DMS79 treated with DMSO at 0.1 percent for 48 hours (cell line): Measurements from ENCODE around the gene FGD1.
"Not testable (repeated sequence)": the region's sequence is repeated elsewhere in the genome, so short reads cannot be mapped to it uniquely, and the experiment has no call there.

Experiments used
- DNase-seq: peaks from one replicate; lab custom pipeline; 2025; lab: John Stamatoyannopoulos, UW

Gene FGD1

DNA sequence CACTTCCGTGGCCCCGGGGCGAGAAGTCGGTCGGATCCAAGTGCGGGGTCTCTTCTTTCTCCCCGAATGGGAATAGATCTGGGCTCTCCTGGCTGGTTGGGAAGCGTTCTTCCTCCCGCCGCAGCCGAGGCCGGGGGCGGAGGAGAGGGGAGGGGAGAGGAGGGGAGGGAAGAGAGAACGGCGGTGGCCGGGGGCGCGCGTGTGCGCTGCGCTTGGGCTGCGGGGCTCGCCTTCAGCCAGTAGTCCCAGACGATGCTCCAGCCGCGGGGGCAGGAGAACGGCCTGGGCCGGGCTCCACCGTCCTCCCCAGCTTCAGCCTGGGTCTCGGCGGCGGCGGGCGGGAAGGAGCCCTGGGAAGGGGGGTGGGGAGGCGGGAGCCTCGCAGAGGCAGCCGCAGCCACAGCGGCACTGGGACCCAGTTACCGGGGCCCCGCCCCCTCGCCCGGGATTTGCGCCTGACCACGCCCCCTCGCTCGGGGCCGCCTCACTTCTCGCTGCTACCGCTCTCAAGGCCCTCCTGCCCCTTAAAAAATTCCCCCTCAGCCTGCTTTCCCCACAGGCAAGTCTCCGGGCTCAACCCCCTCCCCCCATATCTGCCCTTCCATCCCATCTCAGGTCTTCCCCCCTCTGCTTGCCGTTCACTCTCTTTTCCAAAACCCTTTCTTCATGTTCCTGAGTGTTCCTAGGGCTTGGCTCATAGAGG lies at the start of gene FGD1:
FGD1 (minus strand) TSS at position 421 of the 703 bp plus-strand sequence. CDS start 802 bp downstream, outside the sequence.
- peak; percentile 28 for DNase-seq

DNA sequence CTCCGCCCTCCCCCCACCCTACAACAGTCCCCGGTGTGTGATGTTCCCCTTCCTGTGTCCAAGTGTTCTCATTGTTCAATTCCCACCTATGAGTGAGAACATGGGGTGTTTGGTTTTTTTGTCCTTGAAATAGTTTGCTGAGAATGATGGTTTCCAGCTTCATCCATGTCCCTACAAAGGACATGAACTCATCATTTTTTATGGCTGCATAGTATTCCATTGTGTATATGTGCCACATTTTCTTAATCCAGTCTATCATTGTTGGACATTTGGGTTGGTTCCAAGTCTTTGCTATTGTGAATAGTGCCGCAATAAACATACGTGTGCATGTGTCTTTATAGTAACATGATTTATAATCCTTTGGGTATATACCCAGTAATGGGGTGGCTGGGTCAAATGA lies 46.2 kb upstream of the FGD1 start:
- DNase-seq, result not testable (repeated sequence)

DNA sequence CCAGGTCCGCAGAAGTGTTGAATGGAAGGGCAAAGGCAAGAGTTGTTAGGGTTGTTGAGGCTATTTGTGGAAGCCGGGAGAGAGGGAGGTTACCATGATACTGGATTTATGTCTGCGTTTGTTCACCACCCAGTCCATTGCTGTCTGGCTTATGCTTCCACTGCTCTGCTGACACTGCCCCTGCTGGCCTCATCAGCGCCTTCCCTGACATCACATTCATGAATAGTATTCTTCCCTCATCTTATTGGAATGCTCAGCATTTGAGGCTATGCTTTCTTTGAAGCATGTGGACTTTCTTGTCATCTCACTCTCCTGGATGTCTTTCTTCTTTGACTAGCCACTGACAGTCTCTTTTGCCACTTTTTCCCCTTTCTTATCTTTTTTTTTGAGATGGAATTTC lies 44.3 kb upstream of the FGD1 start:
- no peak for DNase-seq

DNA sequence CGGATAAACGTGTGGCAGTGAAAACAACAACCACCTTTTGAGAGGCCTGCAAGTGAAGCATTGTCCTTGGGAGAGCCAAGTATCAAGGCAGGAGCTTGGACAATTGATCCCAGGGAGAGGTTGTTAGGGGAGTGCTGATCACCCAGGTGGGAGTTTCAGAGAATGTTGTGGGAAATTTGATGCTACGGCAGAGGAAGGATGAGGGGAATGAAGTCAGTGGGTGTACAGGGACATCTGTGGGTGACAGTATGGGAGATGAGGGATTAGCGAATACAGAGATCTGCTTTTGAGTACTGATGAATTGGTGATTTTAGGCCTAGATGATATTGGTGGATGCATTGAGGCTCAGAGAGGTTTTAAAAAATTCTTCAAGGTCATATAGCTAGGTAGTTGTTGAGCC lies 38.2 kb upstream of the FGD1 start:
- no peak for DNase-seq

DNA sequence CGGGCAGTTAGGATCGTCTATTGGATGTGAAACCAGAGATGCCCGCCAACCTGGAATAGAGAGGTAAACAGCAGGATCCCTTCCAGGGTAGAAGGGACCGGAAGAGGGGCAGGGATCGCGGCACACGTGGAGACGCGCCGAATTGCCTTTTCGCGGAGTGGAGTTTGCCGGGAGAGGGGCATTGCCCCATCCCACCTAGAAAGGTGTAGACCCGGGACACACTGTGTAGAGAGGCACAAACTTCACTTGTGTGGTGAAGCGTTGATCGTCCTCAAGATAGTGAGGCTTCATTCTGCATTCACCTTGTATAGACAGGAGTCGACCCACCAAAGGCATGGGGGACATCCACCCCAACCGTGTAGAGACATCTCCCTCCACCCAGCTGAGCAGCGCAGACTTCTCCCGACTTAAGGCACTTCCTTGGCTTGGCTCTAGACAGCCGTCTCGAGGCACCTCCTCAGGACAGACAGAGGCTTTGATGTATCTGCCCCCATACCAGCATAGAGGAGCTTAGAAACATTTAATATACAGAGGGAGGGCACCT lies 34.4 kb upstream of the FGD1 start:
- no peak for DNase-seq

DNA sequence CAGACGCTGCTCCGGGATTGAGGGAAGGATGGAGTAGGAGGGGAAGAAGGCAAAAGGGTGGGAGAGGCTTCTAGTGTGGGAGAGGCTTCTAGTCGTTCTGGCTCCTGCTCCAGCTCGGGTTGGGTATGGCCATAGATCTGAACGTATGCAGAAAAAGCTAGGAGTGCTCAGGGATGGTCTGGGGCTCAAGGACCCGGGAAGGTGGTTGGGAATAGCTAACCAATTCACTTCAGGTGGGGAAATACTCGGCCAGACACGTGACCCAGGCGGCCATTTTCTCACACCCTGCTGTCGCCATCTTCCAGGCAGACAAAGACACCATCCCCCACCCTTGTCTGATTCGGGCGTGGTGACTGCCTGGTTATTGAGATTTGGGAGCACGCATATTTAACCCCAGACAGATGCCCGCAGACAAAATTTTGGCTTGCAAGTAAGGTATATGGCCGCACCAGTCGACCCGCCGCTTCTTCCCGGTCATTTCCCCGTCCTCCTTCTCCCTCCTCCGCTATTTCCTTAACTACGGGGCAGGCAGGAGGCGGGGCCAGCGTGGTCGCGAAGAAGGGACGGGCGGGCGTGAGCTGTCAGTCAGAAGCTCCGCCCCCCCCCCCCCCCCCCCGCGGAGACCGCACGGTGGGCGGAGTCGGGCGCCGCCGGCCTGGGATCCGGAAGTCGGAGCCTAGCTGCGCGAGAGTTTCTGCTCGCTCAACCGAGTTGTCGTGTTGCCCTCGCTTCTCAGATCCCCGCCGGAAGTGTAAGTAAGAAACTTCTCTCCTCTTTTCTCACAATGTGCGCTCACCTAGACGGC lies 33.7 kb upstream of the FGD1 start, which contains the start of gene GNL3L:
GNL3L (plus strand) TSS at position 668 of the 805 bp plus-strand sequence. CDS start 2,348 bp downstream, outside the sequence.
- peak; percentile 85 for DNase-seq

DNA sequence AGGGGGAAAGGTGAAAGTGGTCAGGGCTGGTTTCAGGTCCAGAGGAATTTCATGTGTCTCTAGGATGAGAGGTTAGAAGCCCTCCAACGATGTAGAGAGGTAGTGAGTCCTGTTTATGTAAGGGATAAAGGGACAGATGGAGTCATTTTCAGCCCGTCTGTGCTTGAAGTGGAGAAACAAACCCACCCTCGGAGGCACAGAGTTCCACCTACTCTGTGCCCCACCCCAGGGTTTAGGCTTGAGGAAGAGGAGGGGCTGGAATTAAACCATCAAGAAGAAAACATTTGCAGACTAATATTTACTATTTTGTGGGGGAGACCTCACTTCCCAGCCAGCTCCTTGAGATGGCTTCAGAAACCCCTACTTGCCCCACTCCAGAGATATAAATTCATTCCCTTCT lies 33.1 kb upstream of the FGD1 start:
- DNase-seq, result no peak

DNA sequence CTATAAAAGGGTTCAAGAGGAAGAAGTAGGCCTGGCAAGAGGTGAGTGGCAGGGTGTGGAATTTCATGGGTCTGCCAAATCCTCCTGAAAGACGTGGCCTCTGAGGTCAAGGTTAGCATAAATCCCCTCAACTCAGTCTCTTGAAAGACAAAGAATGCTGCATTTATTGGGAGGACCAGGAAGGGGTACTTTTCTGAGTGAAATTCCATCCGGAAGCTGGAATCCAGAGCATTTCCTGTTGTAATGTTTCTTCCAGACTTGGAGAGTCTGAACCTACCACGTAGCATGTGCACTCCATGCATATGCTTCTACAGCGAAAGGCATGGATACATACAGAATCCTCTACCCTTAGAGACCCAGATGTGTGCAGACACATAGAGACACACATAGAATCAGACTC lies 13.4 kb upstream of the FGD1 start:
- DNase-seq, result no peak

DNA sequence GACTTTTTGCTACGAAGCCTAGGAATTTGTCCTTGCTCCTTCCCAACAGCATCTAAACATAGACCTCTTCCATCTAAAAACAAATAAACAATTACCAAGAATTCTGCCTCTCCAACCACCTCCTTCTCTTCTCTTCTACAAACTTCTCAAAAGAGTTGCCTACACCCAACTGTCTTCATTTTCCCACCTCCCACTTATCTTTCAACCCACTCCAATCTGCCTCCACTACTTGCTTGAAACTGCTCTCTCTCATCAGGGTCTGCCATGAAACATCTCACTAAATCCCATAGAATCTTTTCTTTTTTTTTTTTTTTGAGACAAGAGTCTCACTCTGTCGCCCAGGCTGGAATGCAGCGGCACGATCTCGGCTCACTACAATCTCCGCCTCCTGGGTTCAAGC lies 902 bp upstream of the FGD1 start:
- DNase-seq, result no peak

DNA sequence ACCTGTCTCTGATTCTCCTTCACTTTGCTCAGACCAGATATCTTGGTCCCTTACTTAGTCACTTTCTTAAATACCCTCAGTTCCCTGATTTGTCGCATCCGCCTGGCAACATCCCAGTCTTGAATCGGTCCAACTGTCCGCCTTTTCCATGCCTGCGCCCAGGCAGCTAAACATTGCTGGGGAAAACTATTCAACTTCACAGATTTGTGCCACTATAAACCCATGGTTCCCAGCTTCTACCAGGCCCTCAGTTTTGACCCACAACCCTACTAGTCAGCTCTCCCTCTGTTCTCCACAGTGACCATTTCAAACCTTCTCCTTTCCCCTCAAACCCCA lies 451 bp upstream of the FGD1 start:
- DNase-seq, result no peak

DNA sequence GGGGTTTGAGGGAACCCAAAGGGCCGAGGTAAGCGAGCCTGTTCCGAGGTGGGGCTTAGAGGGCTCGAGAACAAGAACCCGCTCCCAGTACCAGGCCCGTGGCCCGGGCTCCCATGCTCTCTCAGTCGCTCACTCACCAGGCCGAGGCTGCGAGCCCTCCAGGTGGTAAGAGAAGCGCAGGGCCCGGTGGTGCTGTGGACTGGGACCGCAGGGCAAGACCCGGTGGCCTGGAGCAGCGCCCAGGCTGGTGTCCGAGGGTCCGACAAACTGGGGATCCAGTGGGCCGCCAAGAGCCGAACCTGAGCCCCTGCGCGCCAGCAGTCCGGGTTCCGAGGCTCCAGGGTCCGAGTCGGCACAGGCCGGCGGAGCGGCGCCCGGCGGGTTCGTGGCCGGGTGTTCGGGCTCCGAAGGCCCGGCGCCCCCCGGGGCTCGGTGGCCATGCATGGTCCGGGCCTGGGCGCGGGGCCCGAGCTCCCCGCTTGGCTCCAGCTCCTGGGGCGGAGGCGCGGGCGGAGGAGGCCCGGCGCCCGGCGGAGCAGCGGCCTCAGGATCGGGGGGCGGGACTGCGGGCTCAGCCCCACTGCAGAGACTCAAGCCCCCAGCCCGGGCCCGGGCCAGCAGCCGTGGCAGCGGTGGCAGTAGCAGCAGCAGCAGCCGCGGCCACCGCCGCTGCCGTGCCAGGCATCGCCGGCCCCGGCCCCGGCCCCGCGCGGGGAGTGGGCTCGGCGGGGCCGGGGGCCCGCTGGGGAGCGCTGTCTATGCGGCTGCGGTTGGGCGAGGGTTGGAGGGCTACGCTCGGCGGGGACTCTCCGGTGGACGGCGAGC lies 833 bp downstream of the FGD1 start:
- no peak for DNase-seq

DNA sequence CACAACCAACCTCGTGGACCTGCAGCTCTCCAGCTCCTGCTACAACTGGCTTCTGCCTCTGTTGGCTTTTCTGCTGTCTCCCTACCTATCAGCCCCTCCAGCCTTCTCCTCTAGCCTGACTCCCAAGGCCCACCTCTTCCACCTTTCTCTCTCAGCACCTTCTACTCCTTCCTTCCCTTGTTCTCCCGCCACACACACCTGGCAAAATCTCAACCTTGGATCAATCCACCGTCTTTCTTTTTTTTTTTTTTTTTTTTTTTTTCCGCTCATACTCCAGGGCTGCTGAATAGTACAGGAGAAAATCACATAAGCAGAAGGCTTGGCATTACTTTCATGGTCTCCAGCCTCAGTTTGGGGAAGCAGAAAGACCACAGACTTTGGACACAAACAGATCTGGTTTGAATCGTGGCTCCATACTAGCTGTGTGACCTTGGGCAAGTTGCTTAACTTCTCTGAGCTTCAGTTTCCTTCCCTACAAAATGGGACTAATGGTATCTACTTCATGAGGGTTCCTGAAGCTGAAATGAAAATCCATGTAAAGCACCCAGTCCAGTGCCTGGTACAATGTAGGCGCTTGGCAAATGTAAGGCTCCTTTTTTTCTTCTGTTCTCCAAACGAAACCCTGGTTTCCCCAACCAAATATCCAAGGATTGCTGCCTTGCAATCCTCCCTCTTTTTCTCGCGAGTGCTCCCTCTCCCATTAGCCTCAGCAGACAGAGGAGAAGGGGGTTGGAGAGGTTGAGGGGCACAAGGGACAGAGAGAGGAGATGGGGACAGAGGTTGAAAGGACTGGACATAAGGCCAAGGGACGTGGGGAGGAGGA lies 1.7 kb downstream of the FGD1 start:
- peak; percentile 1 for DNase-seq

DNA sequence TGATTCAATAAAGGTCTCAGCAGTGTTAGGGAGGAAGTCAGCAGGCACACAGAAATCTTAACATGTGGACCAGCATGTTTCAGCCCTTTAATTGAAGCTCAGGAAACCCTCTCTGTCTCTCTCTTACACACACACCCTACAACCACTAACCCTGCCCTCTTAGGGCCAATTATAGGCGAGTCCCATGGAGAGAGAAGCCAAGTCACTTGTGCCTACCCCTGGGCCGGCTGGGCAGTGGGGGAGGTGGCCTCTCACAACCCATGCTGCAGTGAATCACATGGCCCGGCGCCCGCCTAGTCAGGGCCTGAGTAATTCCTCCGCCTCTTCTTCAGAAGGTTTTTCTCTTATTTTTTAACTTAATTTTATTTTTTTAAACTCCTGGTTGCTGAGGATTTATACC lies 3.7 kb downstream of the FGD1 start:
- no peak for DNase-seq

DNA sequence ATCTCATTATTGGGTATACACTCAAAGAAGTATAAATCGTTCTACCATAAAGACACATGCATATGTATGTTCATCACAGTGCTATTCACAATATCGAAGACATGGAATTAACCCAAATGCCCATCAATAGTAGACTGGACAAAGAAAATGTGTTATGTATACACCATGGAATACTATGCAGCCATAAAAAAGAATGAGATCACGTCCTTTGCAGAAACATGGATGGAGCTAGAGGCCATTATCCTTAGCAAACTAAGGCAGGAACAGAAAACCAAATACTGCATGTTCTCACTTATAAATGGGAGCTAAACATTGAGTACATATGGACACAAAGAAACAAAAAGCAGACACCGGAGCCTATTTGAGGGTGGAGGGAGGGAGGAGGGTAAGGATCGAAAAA lies 6.2 kb downstream of the FGD1 start:
- not testable (repeated sequence) for DNase-seq

DNA sequence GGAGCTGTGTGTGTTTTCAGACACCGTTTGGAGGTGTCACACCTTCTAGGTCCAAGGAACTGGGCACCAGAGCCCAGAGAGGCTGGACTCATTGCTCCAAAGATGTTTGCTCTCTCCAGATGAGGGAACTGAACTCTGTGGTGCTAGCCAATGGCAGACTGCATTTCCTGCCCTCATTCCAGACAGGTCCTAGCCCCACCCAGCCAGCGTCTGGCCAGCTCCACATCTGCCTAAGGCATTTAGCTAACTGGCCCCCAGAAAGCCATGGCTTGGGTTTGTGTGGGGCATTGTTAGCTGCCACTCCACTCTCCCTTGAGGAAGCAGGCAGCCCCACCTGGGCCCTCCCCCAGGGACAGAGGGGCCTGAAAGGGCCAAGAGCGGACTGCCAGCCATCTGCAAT lies 11.4 kb downstream of the FGD1 start:
- DNase-seq, result no peak

DNA sequence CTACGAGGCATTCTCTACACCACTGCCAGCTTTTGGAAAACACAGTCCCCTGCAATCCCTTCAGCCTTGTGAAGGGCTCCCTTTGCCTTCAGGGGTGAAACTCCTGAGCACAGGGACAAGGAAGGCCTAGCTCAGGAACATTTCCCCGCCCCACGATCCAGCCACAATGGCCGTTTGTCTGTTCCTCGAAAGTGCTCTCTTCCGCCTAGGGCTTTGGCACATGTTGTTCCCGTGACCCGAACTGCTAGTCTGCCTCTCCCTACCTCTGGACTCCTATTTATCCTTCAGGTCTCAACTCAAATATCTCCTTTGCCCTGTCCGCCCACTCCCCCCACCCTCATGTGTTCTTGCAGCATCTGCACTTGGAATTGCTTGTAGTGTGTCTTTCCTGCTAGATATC lies 12.1 kb downstream of the FGD1 start:
- DNase-seq, result no peak

DNA sequence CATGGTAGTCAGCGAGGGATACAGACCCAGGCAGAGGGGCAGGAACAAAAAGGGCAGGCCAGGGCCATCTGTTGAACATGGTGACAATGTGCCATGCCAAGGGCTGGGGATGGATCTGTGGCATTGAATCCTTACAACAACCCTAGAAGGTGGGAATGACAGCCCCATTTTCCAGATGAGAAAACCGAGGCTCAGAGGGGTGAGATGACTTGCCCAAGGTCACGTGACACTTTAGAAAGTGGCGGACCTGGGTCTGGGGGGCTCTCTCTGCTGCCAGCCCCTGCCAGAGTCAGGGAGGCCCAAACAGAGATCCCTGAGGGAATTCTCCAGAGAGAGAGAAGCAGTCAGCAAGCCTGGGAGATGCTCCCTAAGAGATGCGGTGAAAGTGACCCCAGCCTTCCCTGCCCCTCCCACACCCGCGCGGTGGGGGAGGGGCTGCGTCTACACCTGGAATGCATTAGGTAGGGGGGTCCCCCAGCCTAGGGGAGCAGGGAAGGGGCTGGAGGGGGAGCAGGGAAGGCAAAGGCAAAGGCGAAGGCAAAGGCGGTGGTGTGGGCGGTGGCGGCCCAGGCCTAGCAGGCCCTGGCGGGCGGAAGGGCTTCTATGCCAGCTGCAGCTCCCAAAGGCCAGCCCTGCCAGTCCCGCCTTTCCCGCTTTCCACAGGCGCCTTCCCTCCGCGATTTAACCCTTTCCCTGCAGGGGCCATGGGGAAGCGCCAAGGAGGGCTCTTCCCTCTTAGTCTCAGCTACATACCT lies 13.0 kb downstream of the FGD1 start:
- DNase-seq, result no peak

DNA sequence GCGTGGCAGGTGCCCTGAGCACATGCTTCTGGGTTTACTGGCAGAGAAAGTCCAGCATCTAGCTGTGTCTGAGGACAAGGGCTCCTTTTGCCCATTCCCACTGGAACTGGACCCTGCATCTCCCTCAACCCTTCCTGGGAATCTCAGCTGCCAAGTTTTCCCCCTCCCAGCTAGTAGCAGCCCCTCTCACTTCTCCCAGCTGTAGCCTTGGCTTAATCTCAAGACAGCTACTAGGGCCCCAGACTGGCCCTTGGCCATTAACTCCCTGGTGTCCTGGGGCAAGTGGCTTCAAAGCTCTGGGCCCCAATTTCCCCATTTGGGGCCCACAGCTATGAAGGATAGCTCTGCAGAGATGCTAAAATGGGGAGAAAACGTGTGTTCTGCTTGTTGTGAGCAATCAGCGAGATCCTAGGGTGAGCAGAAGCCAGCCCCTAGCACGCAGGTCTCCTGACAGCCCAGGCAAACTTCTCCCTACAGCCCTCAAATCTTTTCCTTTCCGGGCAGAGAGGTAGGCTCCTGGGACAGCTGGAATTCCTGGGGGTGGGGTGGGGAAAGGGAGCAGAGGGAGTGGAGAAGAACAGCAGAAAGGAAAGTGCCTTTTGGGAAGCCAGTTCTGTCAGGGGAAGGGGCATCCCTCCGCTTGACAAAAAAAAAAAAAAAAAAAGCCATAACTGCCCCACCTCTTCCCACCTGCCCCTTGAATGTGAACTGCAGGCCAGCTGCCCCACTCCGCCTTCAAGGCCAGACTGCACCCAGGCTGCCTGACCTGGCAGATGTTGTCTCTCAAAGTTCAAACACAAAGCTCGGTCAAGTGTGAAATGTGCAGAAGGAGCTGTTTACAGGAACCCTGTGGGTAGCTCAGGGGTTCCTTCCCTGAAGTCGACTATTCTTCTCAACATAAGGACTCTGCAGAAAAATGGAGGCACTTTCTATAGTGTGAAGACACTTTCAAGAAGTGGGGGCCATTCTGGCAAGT lies 16.6 kb downstream of the FGD1 start:
- peak; percentile 0 for DNase-seq
